HepG2 (cell line): Measurements from ENCODE around the gene DEGS1.
"Not testable (repeated sequence)": the region's sequence is repeated elsewhere in the genome, so short reads cannot be mapped to it uniquely, and the experiment has no call there.

Source experiments
- ATF7 ChIP-seq, 2 experiments: fragments of 450-650 bp in 1 of 2; sonication (generic) in 1 of 2; formaldehyde crosslinking in 1 of 2; IDR thresholded peaks; 2 replicates each; pipeline versions ENCODE4 v1.4.0 to v1.6.1; 2016 to 2020; ENCODE audit warnings: antibody characterized with exemption in 1 of 2, mild to moderate bottlenecking in 1 of 2, missing genetic modification reagents in 1 of 2
- BCL6 ChIP-seq: IDR thresholded peaks from 2 replicates; pipeline ENCODE4 v1.6.1; 2016; ENCODE audit warnings: missing genetic modification reagents, missing compliant biosample characterization
- BRCA1 ChIP-seq: sonication (generic); formaldehyde crosslinking; IDR thresholded peaks from 2 replicates; pipeline ENCODE4 v1.4.0; 2020; ENCODE audit warnings: missing genetic modification reagents
- HMGA1 ChIP-seq: sonication (generic); formaldehyde crosslinking; conservative IDR thresholded peaks from 2 replicates; pipeline ENCODE4 v1.4.0; 2020; ENCODE audit warnings: missing genetic modification reagents
- POLR2AphosphoS2 ChIP-seq: IDR thresholded peaks from 2 replicates; pipeline ENCODE4 v1.6.1; 2011; ENCODE audit warnings: low read depth, low read length, improper control_type of control experiment
- ZBTB49 ChIP-seq: sonication (generic); formaldehyde crosslinking; IDR thresholded peaks from 2 replicates; pipeline ENCODE4 v1.4.0; 2020; ENCODE audit warnings: missing genetic modification reagents, borderline replicate concordance
- ZFP1 ChIP-seq: IDR thresholded peaks from 2 replicates; pipeline ENCODE4 v1.6.1; 2016
- ZNF639 ChIP-seq: conservative IDR thresholded peaks from 2 replicates; pipeline ENCODE4 v1.6.1; 2018; ENCODE audit warnings: missing genetic modification reagents

- not testable (repeated sequence) for TF ChIP-seq ZFP1 (CRISPR knock-in tag); ATF7 (IDR thresholded peaks at IDR 0.05); ATF7 (CRISPR knock-in tag; IDR thresholded peaks at IDR 0.05); ZBTB49; ZNF639 (CRISPR knock-in tag); HMGA1 (CRISPR knock-in tag); BRCA1 (CRISPR knock-in tag); POLR2AphosphoS2; BCL6 (CRISPR knock-in tag)
Measured at GRCh38 chr1:224205931-224206538, 23.0 kb downstream of the DEGS1 start.
